ENCODE results near the gene WWC1. TPM values are rescaled to one million over a fixed set of nuclear protein-coding genes. Genes with fewer than 3 reads are reported as not detected.

WWC1 gene
- total and polyA plus RNA-seq, 9 of the 15 experiments (the other 6 are each of a cell fraction or from before 2014, with no cell fraction given) = under 0.01 to 0.54 (median 0.42) TPM; not detected in 6

DNA sequence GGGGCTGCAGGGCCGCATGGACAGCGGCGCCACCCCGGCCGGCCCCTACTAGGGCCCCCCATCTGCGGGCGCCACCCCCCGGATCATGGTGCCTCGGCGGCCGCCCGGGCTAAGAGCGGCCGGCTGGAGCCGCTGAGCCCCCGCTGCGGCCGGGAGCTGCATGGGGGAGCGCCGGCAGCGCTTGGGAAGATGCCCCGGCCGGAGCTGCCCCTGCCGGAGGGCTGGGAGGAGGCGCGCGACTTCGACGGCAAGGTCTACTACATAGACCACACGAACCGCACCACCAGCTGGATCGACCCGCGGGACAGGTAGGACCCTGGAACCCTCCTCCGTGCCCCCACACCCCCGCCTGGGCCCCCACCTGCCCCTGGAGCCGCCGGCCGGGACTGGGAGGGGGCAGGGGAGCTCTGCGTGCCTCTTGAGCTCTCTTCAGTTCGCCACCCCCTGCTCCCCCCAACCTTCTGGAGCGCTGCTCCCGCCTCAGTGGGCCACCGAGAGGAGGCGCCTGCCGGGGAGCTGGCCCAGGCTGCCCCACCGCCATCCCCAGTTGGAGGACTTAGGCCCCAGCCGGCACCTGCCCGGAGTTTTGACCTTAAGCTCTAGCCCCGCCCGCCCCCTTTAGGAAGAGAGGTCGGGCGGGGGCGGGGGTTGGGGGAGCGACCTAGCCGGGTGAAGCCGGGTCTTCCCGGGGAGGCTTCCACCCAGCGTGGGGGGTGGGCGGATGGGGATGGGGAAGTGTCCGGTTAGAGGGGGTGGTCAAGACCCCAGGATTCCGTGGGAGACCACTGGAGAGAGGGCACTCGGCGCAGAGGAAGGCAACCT is 730 bp downstream of the WWC1 start:
- H3K36me3 ChIP-seq (ENCODE audit: control insufficient read depth, insufficient read depth, low read length) = no peaks in the 10 kb centered on the region
- H3K4me3 ChIP-seq = no peak overlapping the region
- no peaks in the 10 kb centered on the region for H3K79me2 ChIP-seq (ENCODE audit: control insufficient read depth, insufficient read depth, low read length)
- ATAC-seq (no peak), FAIRE-seq (no peak), DNase-seq (ENCODE audit: extremely low read depth in 1 of 4, low spot score in 3 of 4) (no peak)
- TF ChIP-seq, protein P1, sequence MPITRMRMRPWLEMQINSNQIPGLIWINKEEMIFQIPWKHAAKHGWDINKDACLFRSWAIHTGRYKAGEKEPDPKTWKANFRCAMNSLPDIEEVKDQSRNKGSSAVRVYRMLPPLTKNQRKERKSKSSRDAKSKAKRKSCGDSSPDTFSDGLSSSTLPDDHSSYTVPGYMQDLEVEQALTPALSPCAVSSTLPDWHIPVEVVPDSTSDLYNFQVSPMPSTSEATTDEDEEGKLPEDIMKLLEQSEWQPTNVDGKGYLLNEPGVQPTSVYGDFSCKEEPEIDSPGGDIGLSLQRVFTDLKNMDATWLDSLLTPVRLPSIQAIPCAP (CRISPR knock-in tag; IDR thresholded peaks at IDR 0.05; ENCODE audit: borderline replicate concordance) = no peak
- TF ChIP-seq EHMT2 (IDR thresholded peaks at IDR 0.05) (no peak), HDAC3 (IDR thresholded peaks at IDR 0.05; ENCODE audit: borderline replicate concordance, partially characterized antibody) (no peak), ZNF324 (CRISPR knock-in tag; IDR thresholded peaks at IDR 0.05) (no peak), ZNF133 (CRISPR knock-in tag; IDR thresholded peaks at IDR 0.05) (no peak), ZNF282 (CRISPR knock-in tag; IDR thresholded peaks at IDR 0.05) (no peak), ZNF146 (CRISPR knock-in tag; IDR thresholded peaks at IDR 0.05; ENCODE audit: unreplicated experiment) (no peak), POLR2H (tag; IDR thresholded peaks at IDR 0.05; ENCODE audit: low read depth) (no peak), CTBP1 (IDR thresholded peaks at IDR 0.05; ENCODE audit: borderline replicate concordance) (no peak), XRCC5 (IDR thresholded peaks at IDR 0.05; ENCODE audit: low read depth, low read length) (no peak), GTF2A2 (tag; IDR thresholded peaks at IDR 0.05) (no peak), FOXK2 (conservative IDR thresholded peaks at IDR 0.05 in 1 of 2, IDR thresholded peaks at IDR 0.05 in 1 of 2; ENCODE audit: low read depth in 2 of 2) (no peak), CHD2 (IDR thresholded peaks at IDR 0.05; ENCODE audit: low read depth, low read length) (no peak), MTA3 (IDR thresholded peaks at IDR 0.05; ENCODE audit: borderline replicate concordance) (no peak), ASH1L (IDR thresholded peaks at IDR 0.05; ENCODE audit: borderline replicate concordance, low read depth, partially characterized antibody) (no peak)
- H3K4me1 ChIP-seq (replicated peaks in 1 of 2; ENCODE audit: control insufficient read depth in 2 of 2, insufficient read depth in 2 of 2, low read length in 2 of 2) = peaks cover 0 to 10% of the 10 kb centered on the region in 2 experiments; a peak in 2 of 5 replicates
- 0 out of 2 replicates have a peak, but pooled peaks cover 3% of the 10 kb centered on the region for H4K20me1 ChIP-seq (replicated peaks; ENCODE audit: control insufficient read depth, insufficient read depth, low read length)
- no peak overlapping the region for H3K9ac ChIP-seq (ENCODE audit: insufficient read depth in 1 of 2, low read depth in 2 of 2, low read length in 2 of 2)
- no peaks in the 10 kb centered on the region for H3K9me1 ChIP-seq (ENCODE audit: control insufficient read depth, insufficient read depth, low read length)
- 4% methylated on average over 14 of the region's 64 CpGs for WGBS (ENCODE audit: insufficient coverage, low coverage, missing lambda C conversion rate)
- ChIA-PET CTCF (ENCODE audit: low intra/inter-chr PET ratio) (no interaction called here), POLR2A (no interaction called here)
- H3K4me2 ChIP-seq (ENCODE audit: insufficient read depth, low read length) = no peak overlapping the region
- no peak overlapping the region for H2AFZ ChIP-seq (ENCODE audit: low read depth, low read length)
- H3K9me3 ChIP-seq (replicated peaks; ENCODE audit: control insufficient read depth, insufficient read depth, low read depth, low read length) = no peaks in the 10 kb centered on the region
- BruUV-seq (replicated peaks) = no TSS peak
- intact Hi-C loops (cut with micrococcal nuclease) (no loop called here), in situ Hi-C loops (cut with MboI) (no loop called here)
- H3K27ac ChIP-seq (ENCODE audit: extremely low read depth, low read depth, low read length) = no peak overlapping the region
- peaks cover 0 to 21% of the 10 kb centered on the region in 2 experiments; a peak in 2 of 5 replicates for H3K27me3 ChIP-seq (ENCODE audit: control insufficient read depth in 2 of 2, insufficient read depth in 2 of 2, low read length in 2 of 2)

Measured in K562 (cell line).